ENCODE results near the gene AGXT.

GRCh38 chr2:240911641-240912265 lies 43.1 kb downstream of the AGXT start:
- TF ChIP-seq FOXM1 (IDR thresholded peaks at IDR 0.05; ENCODE audit: borderline replicate concordance) (no peak), ELF4 (IDR thresholded peaks at IDR 0.05) (no peak), HDGF (IDR thresholded peaks at IDR 0.05; ENCODE audit: borderline replicate concordance) (no peak), FOXA1 (IDR thresholded peaks at IDR 0.05) (no peak), ZNF384 (IDR thresholded peaks at IDR 0.05) (no peak), SUZ12 (IDR thresholded peaks at IDR 0.05) (no peak), FOXK2 (IDR thresholded peaks at IDR 0.05) (no peak), LEF1 (IDR thresholded peaks at IDR 0.05; ENCODE audit: borderline replicate concordance) (no peak), L3MBTL2 (conservative IDR thresholded peaks at IDR 0.05) (no peak), SP1 (IDR thresholded peaks at IDR 0.05) (no peak), TARDBP (IDR thresholded peaks at IDR 0.05) (no peak), BHLHE40 (IDR thresholded peaks at IDR 0.05; ENCODE audit: borderline replicate concordance) (no peak)

Data from HEK293T (cell line).